ENCODE measurements around the gene ALG9.

Gene ALG9

DNA sequence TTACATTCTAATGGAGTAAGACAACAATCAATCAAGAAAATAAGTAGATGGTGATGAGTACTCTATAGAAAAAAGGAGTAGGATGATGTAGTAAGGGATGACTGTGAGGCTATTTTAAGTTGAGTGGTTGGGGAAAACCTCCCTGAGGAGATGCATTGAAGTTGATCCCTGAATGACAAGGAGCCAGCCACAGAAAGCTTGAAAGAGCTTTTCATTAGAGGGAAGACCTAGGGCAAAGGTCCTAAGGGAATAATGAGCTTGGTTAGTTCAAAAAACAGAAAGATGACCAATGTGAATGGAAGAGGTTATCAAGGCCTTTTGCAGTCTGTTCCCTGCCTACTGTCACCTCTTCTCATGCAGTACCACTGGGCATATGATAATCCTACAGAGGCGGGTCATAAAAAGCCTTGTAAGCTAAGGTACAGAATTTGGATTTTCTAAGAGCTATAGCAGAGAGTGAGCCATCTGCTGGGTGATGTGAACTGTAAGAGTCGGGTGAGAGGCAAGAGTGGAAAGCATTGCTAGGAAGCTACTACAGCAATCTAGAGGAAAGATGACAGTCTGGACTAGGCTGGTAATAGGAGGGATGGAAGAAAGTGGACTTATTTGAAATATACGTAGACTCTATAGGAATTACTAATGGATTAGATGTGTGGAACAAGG is 108.3 kb downstream of the ALG9 start:
- no peak for DNase-seq

DNA sequence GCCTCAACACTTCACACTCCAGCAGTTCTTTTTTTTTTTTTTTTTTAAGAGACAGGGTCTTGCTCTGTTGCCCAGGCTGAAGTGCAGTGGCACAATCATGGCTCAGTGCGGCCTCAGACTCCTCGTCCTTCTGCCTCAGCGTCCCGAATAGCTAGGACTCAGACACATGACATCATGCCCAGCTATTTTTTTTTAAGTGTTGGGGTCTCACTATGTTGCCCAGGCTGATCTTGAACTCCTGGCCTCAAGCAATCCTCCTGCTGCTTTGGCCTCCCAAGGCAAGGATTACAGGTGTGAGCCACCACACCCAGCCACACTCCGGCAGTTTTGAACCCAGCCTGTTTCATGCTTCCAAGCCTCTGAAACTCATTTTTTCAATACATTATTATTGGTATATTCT is 108.9 kb downstream of the ALG9 start:
- no peak for DNase-seq

DNA sequence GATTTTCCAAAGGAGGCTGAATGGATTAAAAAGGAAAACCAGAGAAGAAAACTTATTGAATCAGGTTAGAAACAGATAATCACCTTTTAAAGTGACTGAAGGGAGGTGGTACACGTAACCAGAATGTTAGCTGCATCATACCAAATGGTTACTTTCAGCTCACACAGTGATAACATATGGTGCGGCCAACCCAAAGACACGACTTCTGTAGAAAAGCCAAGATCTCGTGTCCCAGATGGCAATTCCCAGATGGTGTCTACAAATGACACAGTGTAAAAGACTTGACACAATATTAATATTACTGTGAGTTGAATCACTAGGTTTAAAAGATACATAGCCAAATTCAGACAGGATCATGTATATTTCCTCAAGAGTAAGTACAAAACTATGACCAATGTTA is 110.3 kb downstream of the ALG9 start:
- no peak for DNase-seq

DNA sequence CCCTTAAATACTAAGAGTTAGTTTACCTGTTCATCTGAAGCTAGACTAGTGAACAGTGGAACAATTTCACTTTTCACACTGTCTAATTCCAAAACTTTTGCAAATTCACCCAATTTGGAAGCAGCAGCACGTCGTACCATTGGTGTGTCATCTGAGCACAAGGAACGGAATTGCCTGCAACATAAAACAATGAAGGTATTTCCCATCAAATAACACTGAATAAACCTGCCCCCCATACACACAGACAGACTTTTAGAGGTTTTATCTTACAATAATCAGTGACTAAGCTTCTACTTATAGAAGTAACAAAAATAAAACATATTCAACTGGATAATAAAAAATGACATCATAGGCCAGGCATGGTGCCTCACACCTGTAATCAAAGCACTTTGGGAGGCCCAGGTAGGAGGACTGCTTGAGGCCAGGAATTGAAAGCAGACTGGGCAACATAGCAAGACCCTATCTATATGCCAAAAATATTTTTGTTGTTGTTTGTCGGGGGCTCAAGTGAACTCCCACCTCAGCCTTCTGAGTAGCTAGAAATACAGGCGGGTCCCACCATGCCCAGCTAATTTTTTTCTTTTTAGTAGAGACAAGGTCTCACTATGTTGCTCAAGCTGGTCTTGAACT is 111.5 kb downstream of the ALG9 start:
- no peak for DNase-seq

DNA sequence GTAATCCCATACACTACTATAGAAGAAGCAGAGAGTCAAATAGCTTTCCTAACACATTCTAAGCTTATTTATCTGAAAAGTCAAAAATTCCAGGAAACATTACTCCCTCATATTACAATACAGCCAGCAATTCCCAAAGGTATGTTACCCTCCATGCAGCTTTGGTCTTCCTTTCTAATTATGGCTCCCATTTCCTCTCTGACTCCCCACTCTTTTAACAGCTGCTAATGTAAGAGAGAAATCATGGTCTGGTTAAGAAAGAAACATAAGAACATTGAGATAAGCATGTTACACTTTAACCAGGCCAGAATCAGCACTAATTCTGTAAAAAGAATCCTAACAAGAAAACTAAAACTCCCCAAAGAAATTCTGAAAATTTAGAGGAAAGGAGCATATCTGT is 112.0 kb downstream of the ALG9 start:
- no peak for DNase-seq

DNA sequence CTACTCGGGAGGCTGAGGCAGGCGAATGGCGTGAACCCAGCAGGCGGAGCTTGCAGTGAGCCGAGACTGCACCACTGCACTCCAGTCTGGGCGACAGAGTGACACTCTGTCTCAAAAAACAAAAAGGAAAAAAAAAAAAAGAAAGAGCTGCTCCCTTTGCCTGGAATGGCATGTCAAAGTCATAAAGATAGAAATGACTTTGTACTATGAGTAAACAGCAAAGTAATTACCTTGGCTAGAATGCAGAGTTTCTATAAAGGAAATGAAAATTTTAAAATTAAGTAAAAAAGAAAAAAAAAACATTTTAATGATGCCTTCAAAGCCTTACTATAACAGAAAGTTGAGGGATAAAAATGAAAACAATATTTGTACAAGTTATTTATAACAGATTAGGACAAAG is 115.3 kb downstream of the ALG9 start:
- no peak for DNase-seq

DNA sequence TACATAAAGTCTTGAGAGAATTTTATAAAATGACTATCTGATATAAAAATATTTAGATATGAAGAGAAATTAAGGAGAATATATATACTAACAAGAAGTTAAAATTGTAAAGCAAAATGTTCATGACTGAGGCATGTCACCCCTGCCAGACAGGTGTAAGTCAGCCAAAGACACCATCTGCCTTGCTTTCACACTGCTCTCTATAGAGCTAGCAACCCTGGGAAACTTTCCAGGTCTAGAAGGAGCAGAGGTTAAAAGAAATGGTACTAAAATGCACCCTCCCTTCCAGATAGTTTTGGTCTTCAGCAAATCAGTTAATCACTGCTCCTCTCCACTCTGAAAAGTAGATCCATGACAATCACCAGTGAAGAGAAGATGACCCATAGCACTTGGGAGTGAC is 121.7 kb downstream of the ALG9 start:
- no peak for DNase-seq

DNA sequence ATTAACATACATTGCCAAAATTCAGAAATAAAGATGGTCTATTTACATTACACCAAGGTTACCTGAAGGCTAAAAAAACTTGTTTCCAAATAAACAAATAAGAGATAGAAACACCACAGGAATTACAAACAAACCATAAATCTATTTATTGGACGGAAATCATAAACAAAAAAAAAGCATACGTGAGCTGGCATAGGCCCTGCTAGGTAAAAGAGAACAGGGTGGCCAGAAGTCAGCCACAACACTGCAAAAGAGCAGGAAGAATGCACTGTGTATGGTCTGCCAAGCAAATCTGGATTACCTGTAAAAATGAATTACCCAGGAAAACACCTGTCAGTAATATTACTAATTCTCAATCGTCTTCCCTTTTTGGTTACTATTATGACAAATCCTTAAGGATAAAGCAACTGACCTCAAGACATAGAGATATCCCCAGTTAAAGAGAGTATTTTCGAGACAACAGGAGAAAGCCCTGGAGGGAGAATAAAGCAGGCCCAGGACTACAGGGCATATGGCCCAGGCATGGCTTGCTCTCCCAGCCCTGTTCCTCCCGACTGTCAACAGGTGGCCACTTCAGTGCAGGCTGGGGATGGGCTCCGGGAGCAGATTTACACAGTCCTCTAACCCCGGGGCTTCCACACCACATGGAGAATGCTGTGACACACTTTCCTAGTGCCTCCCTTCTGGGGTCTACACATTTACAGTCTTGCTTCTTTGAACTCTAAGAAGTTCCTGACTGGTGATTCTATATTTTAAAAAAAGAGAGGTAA is 123.2 kb downstream of the ALG9 start:
- no peak for DNase-seq

DNA sequence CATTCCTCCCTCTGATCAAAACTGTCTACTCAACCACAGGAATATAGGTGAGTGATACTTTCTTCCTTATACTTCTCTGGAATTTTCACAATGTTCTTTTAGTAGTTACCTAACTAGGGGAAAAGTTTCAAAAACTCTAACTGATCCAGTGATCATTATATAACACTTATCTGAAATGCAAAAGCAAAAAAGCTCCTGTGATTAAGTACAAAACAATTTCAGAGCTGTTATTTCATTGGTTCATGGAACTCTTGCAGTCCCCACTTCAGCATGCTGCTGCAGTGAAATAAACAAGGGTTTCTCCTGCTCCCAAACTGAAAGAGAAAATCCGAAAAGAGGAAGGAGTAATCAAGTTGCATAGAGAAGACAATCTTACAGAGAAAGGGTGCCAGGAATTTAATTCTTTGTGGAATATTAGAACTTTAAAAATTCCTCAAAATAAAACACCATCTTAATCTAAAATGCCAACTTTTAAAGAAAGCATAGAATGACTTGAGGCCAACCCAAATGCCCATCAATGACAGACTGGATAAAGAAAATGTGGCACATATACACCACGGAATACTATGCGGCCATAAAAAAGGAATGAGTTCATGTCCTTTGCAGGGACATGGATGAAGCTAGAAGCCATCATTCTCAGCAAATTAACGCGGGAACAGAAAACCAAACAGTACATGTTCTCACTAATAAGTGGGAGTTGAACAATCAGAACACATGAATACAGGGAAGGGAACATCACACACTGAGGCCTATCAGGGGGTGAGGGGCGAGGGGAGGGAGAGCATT is 125.5 kb downstream of the ALG9 start:
- DNase-seq: no peak

DNA sequence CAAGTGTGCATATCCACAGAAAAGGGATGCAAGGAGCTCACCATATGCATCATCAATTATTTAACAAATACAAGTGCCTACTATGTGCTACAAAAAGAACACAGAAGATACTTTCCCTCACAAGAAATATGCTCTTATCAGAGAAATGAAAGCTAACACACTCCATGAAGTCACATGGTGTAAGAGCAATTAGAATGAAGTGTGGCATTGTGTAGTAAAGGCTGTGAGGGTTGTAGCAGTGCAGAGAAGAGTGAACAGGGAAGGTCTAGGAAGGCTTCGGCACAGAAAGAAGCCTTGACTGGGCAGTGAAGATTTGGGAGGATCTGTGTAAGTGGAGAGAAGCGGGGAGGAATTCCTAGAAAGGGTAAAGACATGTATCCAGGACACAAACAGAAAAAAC is 127.7 kb downstream of the ALG9 start:
- no peak for DNase-seq

DNA sequence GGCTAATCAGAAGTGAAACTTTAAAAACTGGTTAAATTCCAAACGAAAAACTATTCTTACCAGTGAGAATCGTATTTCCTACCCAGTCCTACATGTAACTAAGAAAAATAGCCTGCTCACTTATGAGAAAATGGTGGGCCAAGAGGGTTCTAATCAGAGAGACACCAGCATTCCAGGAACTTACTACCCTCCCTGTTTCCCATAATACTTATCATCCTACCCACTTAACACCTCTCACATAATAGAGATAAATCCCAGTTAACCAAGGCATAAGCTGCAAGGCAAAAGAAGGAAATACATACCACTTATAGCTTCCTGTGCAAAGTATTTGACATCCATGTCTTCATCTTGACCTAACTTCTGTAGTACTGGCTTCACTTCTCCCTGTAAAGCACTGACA is 129.6 kb downstream of the ALG9 start:
- no peak for DNase-seq

DNA sequence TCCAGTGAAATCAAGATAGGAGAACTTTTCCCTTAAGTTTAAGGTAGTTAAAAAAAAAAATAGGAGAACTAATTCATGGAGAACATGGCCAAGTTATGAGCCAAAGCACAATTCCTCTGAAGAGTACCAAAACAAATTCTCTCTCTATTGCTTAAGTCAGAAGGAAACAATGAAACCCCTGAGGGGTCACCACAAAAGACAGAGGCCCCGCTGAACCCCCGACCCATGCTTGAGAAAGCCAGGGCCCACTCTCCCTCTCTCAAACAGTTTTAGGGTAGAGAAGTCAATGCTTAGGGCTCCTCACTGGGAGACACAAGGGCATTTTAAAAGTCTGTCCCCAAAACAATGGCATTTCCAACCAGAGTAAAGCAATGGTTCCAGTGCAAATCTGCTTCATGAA is 132.1 kb downstream of the ALG9 start:
- DNase-seq: no peak

DNA sequence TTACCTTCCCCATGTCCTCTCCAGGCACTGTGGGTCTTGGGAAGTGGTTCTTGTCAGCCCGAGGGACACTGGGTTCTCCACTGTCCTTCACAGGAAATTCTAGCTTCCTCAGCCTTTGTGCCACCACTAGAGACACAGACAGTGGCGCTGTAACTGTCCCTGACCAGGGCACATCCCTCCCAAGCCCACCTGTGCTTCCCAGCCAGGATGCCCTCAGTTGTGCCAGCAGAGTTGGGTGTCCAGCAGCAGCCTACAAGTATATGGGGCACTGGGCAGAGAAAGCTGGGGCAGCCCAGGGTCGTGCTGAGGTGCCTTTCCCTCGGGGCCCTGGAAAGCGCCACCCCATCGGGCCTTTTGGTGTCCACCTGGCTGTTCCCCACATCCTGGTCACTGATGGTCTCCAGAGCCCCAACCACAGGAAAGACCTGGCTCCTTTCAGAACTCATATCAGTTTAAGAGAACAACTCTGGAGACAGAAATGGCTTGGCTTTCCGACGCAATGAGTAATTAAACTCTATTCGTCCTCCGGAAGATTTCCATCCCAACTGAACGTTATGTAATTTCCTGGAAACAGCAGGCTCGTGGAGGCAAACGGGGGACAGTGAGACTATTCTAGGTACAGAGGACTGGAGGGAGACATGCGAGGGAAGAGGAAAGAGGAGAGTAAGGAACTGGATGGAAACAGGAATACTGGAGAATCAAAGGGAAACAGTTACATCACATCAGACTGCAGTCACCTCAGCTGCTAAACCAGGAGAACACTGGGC is 133.8 kb downstream of the ALG9 start:
- DNase-seq: no peak

DNA sequence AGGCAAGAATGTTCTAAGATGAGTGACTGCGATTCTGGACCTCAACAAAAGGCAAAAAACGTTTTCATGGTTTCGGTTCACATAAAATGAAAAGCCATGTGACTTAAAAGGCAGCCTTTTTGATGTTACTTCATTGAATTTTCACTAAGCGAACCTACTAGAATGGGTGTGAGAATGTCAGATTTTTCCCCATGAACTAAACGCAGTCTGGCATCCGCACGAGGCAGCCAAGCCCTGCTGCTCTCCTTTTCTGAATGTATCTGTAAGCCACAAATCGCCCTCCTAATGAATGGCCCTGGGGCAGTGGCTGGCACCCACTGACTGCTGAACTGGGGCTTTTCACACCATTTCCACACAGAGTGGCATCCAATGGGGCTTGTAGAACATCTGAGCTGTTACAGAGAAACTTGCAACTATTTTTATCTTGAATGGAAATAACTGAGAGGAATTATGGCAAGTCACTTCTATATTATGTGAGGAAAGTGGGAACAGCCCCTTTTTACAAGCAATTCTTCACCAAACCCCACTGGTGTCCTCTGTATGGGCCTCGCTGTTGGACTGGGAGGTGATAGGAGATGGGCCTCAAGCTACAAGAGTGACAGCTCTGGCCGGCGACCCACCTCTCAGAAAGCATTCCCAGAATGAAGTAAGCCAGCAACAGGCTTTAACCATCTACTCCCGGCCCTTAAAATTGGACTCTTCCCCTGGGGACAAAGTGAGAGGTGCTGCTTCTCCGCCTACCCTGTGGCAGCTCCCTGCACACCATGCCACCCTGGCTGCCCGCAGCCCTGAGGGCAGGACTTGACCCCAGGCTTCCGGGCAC is 134.5 kb downstream of the ALG9 start:
- no peak for DNase-seq
